A673 (cell line): ENCODE results near the gene AKR1C3.

ENCODE experiments used
- CTCF ChIP-seq: fragments of 300-800, 200-600 bp; sonication (generic); conservative IDR thresholded peaks from 2 replicates; pipeline ENCODE4 v1.5.1; 2017; ENCODE audit warnings: low read depth, mild to moderate bottlenecking, antibody characterized with exemption, low read length, moderate library complexity, mixed read lengths
- EZH2 ChIP-seq: fragments of 200-600 bp; sonication (generic); IDR thresholded peaks from 2 replicates; pipeline ENCODE4 v1.6.1; 2017; ENCODE audit warnings: borderline replicate concordance, low read depth, mild to moderate bottlenecking, mixed read lengths, antibody characterized with exemption, low read length; ENCODE audit not compliant: poor library complexity, severe bottlenecking

- TF ChIP-seq EZH2 (no peak), CTCF (peak; percentile 43)
These were observed 4.3 kb upstream of the AKR1C3 start for GRCh38 chr10:5089865-5090264.
